OCI-LY7 (cell line): ENCODE measurements around the gene ZFX. TPM values are rescaled to one million over a fixed set of nuclear protein-coding genes. Genes with fewer than 3 reads are reported as not detected.

Experiments used
- BruUV-seq: library from RNA; stranded (reverse); fragments of 400-500 nt; replicated peaks from 2 replicates; lab custom pipeline; 2021; lab: Mats Ljungman, UMichigan
- CTCF ChIA-PET: fragments of 300-600 bp; sonication (Branson Sonifier 250); formaldehyde crosslinking; loops from one replicate; lab custom pipeline; 2022; ENCODE audit warnings: antibody characterized with exemption; ENCODE audit not compliant: unreplicated experiment; lab: Charles Lee
- POLR2A ChIA-PET: fragments of 300-600 bp; sonication (Branson Sonifier 250); formaldehyde crosslinking; loops from one replicate; lab custom pipeline; 2022; ENCODE audit warnings: antibody characterized with exemption; lab: Charles Lee
- DNase-seq: peaks from one replicate; pipeline ENCODE4 v3.0.0-alpha.2; 2015; ENCODE audit warnings: low spot score
- H2AFZ ChIP-seq: fragments of 200-600 bp; sonication (generic), shearing (Covaris generic); 2 replicates; pipeline ENCODE4 v1.6.1; 2014; ENCODE audit warnings: mild to moderate bottlenecking, antibody characterized with exemption, low read length, moderate library complexity
- H3K27ac ChIP-seq: fragments of 200-600 bp; sonication (generic); 2 replicates; pipeline ENCODE4 v1.5.1; 2014; ENCODE audit warnings: mixed run types, low read depth, mild to moderate bottlenecking, moderate library complexity, low read length, inconsistent platforms; ENCODE audit not compliant: poor library complexity, severe bottlenecking
- H3K36me3 ChIP-seq: fragments of 200-600 bp; sonication (generic); 2 replicates; pipeline ENCODE4 v1.6.1; 2014; ENCODE audit warnings: mild to moderate bottlenecking, antibody characterized with exemption, low read length, moderate library complexity, mixed read lengths; ENCODE audit not compliant: insufficient read depth
- H3K4me1 ChIP-seq: fragments of 200-600 bp; sonication (generic); 2 replicates; pipeline ENCODE4 v1.5.1; 2014; ENCODE audit warnings: mild to moderate bottlenecking, low read length; ENCODE audit not compliant: insufficient read depth, poor library complexity, severe bottlenecking
- H3K4me2 ChIP-seq: fragments of 200-600 bp; sonication (generic); 2 replicates; pipeline ENCODE4 v1.6.1; 2014; ENCODE audit warnings: mild to moderate bottlenecking, low read length
- H3K4me3 ChIP-seq: fragments of 200-600 bp; sonication (generic); 2 replicates; pipeline ENCODE4 v1.5.1; 2014; ENCODE audit warnings: mild to moderate bottlenecking, low read depth, low read length; ENCODE audit not compliant: poor library complexity, severe bottlenecking
- H3K79me2 ChIP-seq: fragments of 200-600 bp; sonication (generic); 2 replicates; pipeline ENCODE4 v1.6.1; 2016; ENCODE audit warnings: low read depth, mild to moderate bottlenecking, low read length, moderate library complexity, mixed read lengths; ENCODE audit not compliant: insufficient read depth
- H3K9me2 ChIP-seq: fragments of 200-600 bp; sonication (generic); 2 replicates; pipeline ENCODE4 v1.6.1; 2016; ENCODE audit warnings: mild to moderate bottlenecking, low read length, mixed read lengths; ENCODE audit not compliant: insufficient read depth
- H3K9me3 ChIP-seq: fragments of 200-600 bp; sonication (generic); 2 replicates; pipeline ENCODE4 v1.6.1; 2014; ENCODE audit warnings: mild to moderate bottlenecking, mixed run types, low read length, mixed read lengths
- H4K20me1 ChIP-seq: fragments of 200-600 bp; sonication (generic); 2 replicates; pipeline ENCODE4 v1.6.1; 2014; ENCODE audit warnings: mild to moderate bottlenecking, antibody characterized with exemption, low read length, moderate library complexity, mixed read lengths; ENCODE audit not compliant: insufficient read depth
- EZH2phosphoT487 ChIP-seq: fragments of 200-600 bp; sonication (generic); IDR thresholded peaks from 2 replicates; pipeline ENCODE4 v1.6.1; 2018; ENCODE audit warnings: low read depth, borderline replicate concordance, mild to moderate bottlenecking, mixed run types, antibody characterized with exemption, low read length, moderate library complexity, mixed read lengths
- intact Hi-C: fragments of 100-400 bp; cut with micrococcal nuclease; formaldehyde crosslinking; loops from one replicate; pipeline ENCODE4 v1.10.0; 2022; ENCODE audit not compliant: unreplicated experiment
- total RNA-seq, 2 experiments: library from RNA; depleted of rRNA in 1 of 2; stranded (reverse); fragments of >200 nt in 1 of 2; shearing (Covaris generic) in 1 of 2; gene quantifications; 2 replicates each; pipeline ENCODE4 v1.2.3, GENCODE V29; 2014 to 2022
- TF ChIP-seq, protein P1 (sequence below): fragments of 200-600 bp; sonication (generic); conservative IDR thresholded peaks from 2 replicates; pipeline ENCODE4 v1.5.1; 2014; ENCODE audit warnings: mild to moderate bottlenecking, antibody characterized with exemption, low read length, moderate library complexity, mixed read lengths

ZFX gene
- total RNA-seq, 2 experiments from 2014 or later = 20.0 to 34.8 TPM

DNA sequence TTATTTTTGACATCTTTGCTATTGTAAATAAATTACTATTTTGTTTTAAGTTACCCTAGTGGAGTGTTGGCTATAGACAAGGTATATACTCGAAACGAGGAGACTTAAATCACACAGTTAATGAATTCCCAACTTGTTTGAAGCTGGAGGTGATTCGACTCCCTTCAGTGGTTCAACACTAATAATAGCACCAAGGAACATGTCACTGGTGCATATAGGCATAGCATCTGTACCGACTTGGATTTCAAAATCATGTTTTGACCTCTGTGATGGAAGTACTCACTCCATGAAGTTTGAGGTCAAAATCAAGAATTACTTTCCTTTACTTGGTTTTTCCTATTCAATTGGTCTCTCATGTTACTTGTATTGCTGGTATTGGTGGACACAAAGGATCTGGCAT is 66.5 kb downstream of the ZFX start:
- H3K27ac ChIP-seq = no peak overlapping the region
- H3K4me2 ChIP-seq = no peak overlapping the region
- H3K4me1 ChIP-seq = no peaks in the 10 kb centered on the region
- no peak for DNase-seq
- H3K9me2 ChIP-seq = no peaks in the 10 kb centered on the region
- H3K79me2 ChIP-seq = no peaks in the 10 kb centered on the region
- ChIA-PET POLR2A (no interaction called here), CTCF (no interaction called here)
- intact Hi-C loops = no loop called here
- no peak overlapping the region for H2AFZ ChIP-seq
- H3K4me3 ChIP-seq = no peak overlapping the region
- no peaks in the 10 kb centered on the region for H4K20me1 ChIP-seq
- TF ChIP-seq EZH2phosphoT487 = no peak
- TF ChIP-seq, protein P1, sequence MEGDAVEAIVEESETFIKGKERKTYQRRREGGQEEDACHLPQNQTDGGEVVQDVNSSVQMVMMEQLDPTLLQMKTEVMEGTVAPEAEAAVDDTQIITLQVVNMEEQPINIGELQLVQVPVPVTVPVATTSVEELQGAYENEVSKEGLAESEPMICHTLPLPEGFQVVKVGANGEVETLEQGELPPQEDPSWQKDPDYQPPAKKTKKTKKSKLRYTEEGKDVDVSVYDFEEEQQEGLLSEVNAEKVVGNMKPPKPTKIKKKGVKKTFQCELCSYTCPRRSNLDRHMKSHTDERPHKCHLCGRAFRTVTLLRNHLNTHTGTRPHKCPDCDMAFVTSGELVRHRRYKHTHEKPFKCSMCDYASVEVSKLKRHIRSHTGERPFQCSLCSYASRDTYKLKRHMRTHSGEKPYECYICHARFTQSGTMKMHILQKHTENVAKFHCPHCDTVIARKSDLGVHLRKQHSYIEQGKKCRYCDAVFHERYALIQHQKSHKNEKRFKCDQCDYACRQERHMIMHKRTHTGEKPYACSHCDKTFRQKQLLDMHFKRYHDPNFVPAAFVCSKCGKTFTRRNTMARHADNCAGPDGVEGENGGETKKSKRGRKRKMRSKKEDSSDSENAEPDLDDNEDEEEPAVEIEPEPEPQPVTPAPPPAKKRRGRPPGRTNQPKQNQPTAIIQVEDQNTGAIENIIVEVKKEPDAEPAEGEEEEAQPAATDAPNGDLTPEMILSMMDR = no peak
- peaks cover 27% of the 10 kb centered on the region; the same call in 1 of the 2 replicates for H3K36me3 ChIP-seq
- no peaks in the 10 kb centered on the region for H3K9me3 ChIP-seq
- no TSS peak for BruUV-seq

DNA sequence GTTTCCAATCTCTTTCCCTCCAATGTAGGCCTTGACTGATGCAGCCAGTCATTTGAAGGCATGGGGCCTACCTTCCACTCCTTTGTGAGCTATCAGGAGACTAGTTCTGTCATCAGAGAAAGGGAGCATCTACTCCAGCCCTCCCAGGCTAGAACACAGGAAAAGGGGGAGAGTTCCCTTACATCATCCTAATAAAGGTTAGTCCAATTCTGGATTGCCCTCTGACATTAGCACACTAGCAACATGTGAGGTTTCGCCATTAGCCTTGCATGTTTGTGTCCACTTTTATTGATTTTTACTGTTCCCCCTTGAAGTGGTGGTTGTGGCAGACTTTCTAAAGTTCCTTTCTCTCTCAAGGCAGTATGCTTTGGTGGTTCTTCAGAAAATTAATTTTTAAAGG is 67.3 kb downstream of the ZFX start:
- Histone ChIP-seq H2AFZ (no peak overlapping the region), H3K79me2 (no peaks in the 10 kb centered on the region), H3K9me3 (no peaks in the 10 kb centered on the region), H3K36me3 (peaks cover 20% of the 10 kb centered on the region; the same call in 1 of the 2 replicates), H3K9me2 (no peaks in the 10 kb centered on the region), H3K4me1 (no peaks in the 10 kb centered on the region), H3K4me2 (no peak overlapping the region), H4K20me1 (no peaks in the 10 kb centered on the region), H3K4me3 (no peak overlapping the region), H3K27ac (no peak overlapping the region)
- no peak for DNase-seq
- TF ChIP-seq, protein P1 = no peak
- no peak for TF ChIP-seq EZH2phosphoT487
- no TSS peak for BruUV-seq
- ChIA-PET POLR2A (no interaction called here), CTCF (no interaction called here)
- intact Hi-C loops = no loop called here

DNA sequence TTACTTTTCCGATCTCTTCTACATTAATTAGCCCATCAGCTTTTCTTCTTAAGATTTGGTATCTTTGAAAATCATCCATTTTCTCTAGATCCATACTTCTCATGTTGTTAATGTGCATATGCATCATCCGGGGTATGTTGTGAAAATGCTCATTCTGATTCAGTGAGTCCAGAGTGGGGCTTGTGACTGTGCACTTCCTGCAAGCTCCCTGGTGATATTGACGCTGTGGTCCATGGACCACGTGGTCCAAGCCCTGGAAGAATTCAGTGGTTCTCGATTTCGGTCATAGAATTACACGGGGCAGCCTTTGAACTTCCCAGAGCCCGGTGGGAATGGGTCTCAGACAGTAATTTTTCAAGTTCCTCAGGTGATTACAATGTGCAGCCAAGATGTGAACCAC is 69.8 kb downstream of the ZFX start:
- no peak overlapping the region for H3K4me3 ChIP-seq
- CTCF ChIA-PET = no interaction called here
- TF ChIP-seq EZH2phosphoT487 = no peak
- TF ChIP-seq, protein P1 = no peak
- intact Hi-C loops = no loop called here
- H2AFZ ChIP-seq = no peak overlapping the region
- no peaks in the 10 kb centered on the region for H3K9me2 ChIP-seq
- BruUV-seq = no TSS peak
- H3K36me3 ChIP-seq = peaks cover 7% of the 10 kb centered on the region; the same call in 1 of the 2 replicates
- no peaks in the 10 kb centered on the region for H3K9me3 ChIP-seq
- H3K27ac ChIP-seq = no peak overlapping the region
- no peaks in the 10 kb centered on the region for H4K20me1 ChIP-seq
- H3K4me1 ChIP-seq = no peaks in the 10 kb centered on the region
- no peak for DNase-seq
- H3K4me2 ChIP-seq = no peak overlapping the region
- no peaks in the 10 kb centered on the region for H3K79me2 ChIP-seq
- POLR2A ChIA-PET = interaction anchor here (0.5 to 0.6 kb wide), 2 partner anchors 68 to 1268 kb away, joined by 3 to 4 read pairs; no protein-coding TSS in a partner anchor
